Chondrocyte (in vitro differentiated cells): ENCODE results near the gene HPCAL4. TPM values are rescaled to one million over a fixed set of nuclear protein-coding genes. Genes with fewer than 3 reads are reported as not detected.

ENCODE experiments used
- DNase-seq: peaks from one replicate; pipeline ENCODE4 v3.0.0; 2021; ENCODE audit warnings: mixed read lengths, low spot score
- H3K27ac Mint-ChIP-seq: one replicate; pipeline ENCODE4 v1.8.0; 2021; ENCODE audit warnings: mild to moderate bottlenecking, moderate library complexity, mixed read lengths; ENCODE audit not compliant: unreplicated experiment
- H3K27me3 Mint-ChIP-seq: 2 replicates; pipeline ENCODE4 v1.8.0; 2021; ENCODE audit warnings: low read depth, mixed read lengths
- H3K36me3 Mint-ChIP-seq: 2 replicates; pipeline ENCODE4 v1.8.0; 2021; ENCODE audit warnings: low read depth, mixed read lengths
- H3K4me1 Mint-ChIP-seq: 2 replicates; pipeline ENCODE4 v1.8.0; 2021; ENCODE audit warnings: low read depth, mild to moderate bottlenecking, mixed read lengths
- H3K4me3 Mint-ChIP-seq: one replicate; pipeline ENCODE4 v1.8.0; 2021; ENCODE audit warnings: mild to moderate bottlenecking, moderate library complexity, mixed read lengths; ENCODE audit not compliant: unreplicated experiment
- H3K9me3 Mint-ChIP-seq: 2 replicates; pipeline ENCODE4 v1.8.0; 2021; ENCODE audit warnings: low read depth, mixed read lengths
- CTCF ChIP-seq: fragments of 200-600 bp; sonication (generic); IDR thresholded peaks from 2 replicates; pipeline ENCODE4 v1.5.0; 2021; ENCODE audit warnings: antibody characterized with exemption, mild to moderate bottlenecking, moderate library complexity
- total RNA-seq: library from RNA; stranded (reverse); gene quantifications from 3 replicates; pipeline ENCODE4 v1.2.1, GENCODE V29; 2021

The HPCAL4 gene
- total RNA-seq, 1 donor from 2014 or later = not detected

- TF ChIP-seq CTCF = no peak
- Mint-ChIP-seq H3K27me3 (no peaks in the 10 kb centered on the region), H3K27ac (peak overlapping the region; percentile 73), H3K4me3 (peak overlapping the region; percentile 78), H3K9me3 (no peaks in the 10 kb centered on the region), H3K36me3 (peaks cover 6% of the 10 kb centered on the region), H3K4me1 (peaks cover 85% of the 10 kb centered on the region)
- no peak for DNase-seq
Observed at GRCh38 chr1:39638965-39639304, 52.3 kb downstream of the HPCAL4 start.

- H3K4me1 Mint-ChIP-seq = peaks cover 80% of the 10 kb centered on the region
- no peaks in the 10 kb centered on the region for H3K27me3 Mint-ChIP-seq
- H3K36me3 Mint-ChIP-seq = peaks cover 8% of the 10 kb centered on the region
- TF ChIP-seq CTCF = no peak
- H3K9me3 Mint-ChIP-seq = no peaks in the 10 kb centered on the region
- no peak for DNase-seq
- no peak overlapping the region for H3K27ac Mint-ChIP-seq
- peak overlapping the region; percentile 78 for H3K4me3 Mint-ChIP-seq
Observed at GRCh38 chr1:39637361-39637760, 53.9 kb downstream of the HPCAL4 start.

- H3K27me3 Mint-ChIP-seq = no peaks in the 10 kb centered on the region
- peak overlapping the region; percentile 78 for H3K4me3 Mint-ChIP-seq
Observed at GRCh38 chr1:39635871-39636210, 55.4 kb downstream of the HPCAL4 start.

GRCh38 chr1:39635205-39635870 is 55.9 kb downstream of the HPCAL4 start:
- Mint-ChIP-seq H3K27ac (peak overlapping the region; percentile 83), H3K9me3 (no peaks in the 10 kb centered on the region), H3K27me3 (no peaks in the 10 kb centered on the region), H3K36me3 (peaks cover 22% of the 10 kb centered on the region), H3K4me1 (peaks cover 84% of the 10 kb centered on the region), H3K4me3 (peak overlapping the region; percentile 78)
- no peak for TF ChIP-seq CTCF
- DNase-seq = no peak

More at GRCh38 chr1:39635871-39636210, 55.4 kb downstream of the HPCAL4 start:
- no peak for DNase-seq
- Mint-ChIP-seq H3K27ac (peak overlapping the region; percentile 83), H3K36me3 (peaks cover 17% of the 10 kb centered on the region), H3K9me3 (no peaks in the 10 kb centered on the region), H3K4me1 (peaks cover 86% of the 10 kb centered on the region)
- TF ChIP-seq CTCF = no peak

- Mint-ChIP-seq H3K36me3 (peaks cover 31% of the 10 kb centered on the region), H3K4me1 (peaks cover 82% of the 10 kb centered on the region), H3K27ac (peak overlapping the region; percentile 87), H3K4me3 (peak overlapping the region; percentile 66), H3K9me3 (no peaks in the 10 kb centered on the region), H3K27me3 (no peaks in the 10 kb centered on the region)
- no peak for TF ChIP-seq CTCF
- no peak for DNase-seq
Observed at GRCh38 chr1:39633422-39633821, 57.8 kb downstream of the HPCAL4 start.
